ENCODE measurements around the gene ESYT3.

GRCh38 chr3:138389841-138390581 is 44.4 kb upstream of the ESYT3 start:
- TF ChIP-seq, protein P1, sequence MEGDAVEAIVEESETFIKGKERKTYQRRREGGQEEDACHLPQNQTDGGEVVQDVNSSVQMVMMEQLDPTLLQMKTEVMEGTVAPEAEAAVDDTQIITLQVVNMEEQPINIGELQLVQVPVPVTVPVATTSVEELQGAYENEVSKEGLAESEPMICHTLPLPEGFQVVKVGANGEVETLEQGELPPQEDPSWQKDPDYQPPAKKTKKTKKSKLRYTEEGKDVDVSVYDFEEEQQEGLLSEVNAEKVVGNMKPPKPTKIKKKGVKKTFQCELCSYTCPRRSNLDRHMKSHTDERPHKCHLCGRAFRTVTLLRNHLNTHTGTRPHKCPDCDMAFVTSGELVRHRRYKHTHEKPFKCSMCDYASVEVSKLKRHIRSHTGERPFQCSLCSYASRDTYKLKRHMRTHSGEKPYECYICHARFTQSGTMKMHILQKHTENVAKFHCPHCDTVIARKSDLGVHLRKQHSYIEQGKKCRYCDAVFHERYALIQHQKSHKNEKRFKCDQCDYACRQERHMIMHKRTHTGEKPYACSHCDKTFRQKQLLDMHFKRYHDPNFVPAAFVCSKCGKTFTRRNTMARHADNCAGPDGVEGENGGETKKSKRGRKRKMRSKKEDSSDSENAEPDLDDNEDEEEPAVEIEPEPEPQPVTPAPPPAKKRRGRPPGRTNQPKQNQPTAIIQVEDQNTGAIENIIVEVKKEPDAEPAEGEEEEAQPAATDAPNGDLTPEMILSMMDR (conservative IDR thresholded peaks at IDR 0.05; ENCODE audit: low read depth, low read length) = no peak
- TF ChIP-seq EZH2 (IDR thresholded peaks at IDR 0.05; ENCODE audit: borderline replicate concordance, low read depth, low read length, poor library complexity, severe bottlenecking) = no peak

All from A673 (cell line).